GM18519 (cell line): ENCODE results near the gene SUGCT.
"Not testable (repeated sequence)": the region's sequence is repeated elsewhere in the genome, so short reads cannot be mapped to it uniquely, and the experiment has no call there.

Source experiments
- ATAC-seq: cut with Tn5 transposase; IDR thresholded peaks from one replicate; pipeline ENCODE4 v1.9.1; 2021; ENCODE audit warnings: mild to moderate bottlenecking, moderate library complexity; ENCODE audit not compliant: unreplicated experiment, low FRiP score

The SUGCT gene

DNA sequence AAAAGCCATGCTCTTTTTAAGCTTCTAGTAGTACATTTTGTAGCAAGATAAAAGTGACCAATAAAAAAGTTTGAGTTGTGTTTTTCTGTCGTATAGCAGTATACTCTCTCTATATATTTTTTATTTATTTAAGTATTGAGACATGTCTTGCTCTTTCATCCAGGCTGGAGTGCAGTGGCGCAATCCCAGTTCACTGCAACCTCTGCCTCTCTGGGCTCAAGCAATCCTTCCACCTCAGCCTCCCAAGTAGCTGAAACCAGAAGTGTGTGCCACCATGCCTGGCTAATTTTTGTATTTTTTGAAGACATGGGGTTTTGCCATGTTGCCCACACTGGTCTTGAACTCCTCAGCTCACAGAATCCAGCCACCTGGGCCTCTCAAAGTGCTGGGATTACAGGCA, 2.8 kb downstream of the SUGCT start:
- ATAC-seq = no peak

DNA sequence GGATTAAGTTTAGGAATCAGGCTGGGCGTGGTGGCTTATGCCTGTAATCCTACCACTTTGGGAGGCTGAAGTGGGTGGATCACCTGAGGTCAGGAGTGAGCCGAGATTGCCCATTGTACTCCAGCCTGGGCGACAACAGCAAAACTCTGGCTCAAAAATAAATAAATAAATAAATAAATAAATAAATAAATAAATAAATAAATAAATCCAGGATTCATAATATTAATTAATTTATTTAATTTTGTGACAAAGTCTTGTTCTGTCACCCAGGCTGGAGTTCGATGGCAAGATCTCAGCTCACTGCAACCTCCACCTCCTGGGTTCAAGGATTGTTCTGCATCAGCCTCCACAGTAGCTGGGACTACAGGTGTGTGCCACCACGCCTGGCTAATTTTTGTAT, 4.2 kb downstream of the SUGCT start:
- no peak for ATAC-seq

DNA sequence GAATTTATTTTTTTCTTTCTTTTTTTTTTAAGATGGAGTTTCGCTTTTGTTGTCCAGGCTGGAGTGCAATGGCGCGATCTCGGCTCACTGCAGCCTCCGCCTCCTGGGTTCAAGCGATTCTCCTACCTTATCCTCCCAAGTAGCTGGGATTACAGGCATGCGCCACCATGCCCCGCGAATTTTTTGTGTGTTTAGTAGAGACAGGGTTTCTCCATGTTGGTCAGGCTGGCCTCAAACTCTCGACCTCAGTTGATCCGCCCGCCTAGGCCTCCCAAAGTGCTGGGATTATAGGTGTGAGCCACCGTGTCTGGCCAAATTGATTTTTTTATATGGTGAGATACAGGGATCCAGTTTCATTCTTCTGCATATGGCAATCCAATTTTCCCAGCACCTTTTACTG, 5.1 kb downstream of the SUGCT start:
- not testable (repeated sequence) for ATAC-seq

DNA sequence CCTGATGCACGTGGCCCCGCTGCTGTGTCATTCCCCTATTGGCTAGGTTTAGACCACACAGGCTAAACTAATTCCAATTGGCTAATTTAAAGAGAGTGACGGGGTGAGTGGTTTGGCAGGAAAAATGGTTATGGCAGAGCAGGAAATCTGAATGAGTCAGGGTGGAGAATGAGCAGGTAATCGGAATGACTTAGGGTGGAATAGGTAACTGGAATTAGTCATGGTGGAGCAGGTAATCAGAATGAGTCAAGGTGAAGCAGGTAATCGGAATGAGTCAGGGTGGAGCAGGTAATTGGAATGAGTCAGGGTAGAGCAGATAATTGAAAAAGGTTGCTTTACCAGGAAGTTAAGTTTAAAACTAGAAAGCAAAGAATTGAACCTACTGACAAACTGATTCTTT, 7.1 kb downstream of the SUGCT start:
- not testable (repeated sequence) for ATAC-seq

DNA sequence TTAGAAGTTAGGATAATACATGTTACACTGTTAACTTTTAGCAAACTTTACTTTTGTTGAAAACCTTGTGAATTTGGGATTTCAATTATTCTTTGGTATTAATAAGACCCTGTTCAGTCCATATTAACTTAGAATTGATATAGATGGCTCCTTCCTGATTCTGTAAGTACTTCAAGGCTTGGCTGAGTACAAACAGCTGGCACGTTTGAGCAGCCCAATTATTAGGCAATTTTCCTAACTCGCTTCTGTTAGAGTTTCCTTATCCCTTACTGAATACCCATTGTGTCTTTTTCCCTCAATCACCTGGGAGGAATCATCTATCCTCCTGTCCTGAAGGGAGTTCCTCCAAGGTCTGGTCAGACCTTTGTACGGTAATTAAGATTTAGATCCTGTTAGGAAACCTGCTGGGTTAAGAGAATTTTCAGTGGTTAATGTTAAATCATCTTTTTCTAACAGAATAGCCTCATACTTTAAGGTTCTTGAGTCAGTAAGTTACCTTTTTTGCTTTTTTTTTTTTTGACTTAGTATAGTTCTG, 10.9 kb downstream of the SUGCT start:
- not testable (repeated sequence) for ATAC-seq

DNA sequence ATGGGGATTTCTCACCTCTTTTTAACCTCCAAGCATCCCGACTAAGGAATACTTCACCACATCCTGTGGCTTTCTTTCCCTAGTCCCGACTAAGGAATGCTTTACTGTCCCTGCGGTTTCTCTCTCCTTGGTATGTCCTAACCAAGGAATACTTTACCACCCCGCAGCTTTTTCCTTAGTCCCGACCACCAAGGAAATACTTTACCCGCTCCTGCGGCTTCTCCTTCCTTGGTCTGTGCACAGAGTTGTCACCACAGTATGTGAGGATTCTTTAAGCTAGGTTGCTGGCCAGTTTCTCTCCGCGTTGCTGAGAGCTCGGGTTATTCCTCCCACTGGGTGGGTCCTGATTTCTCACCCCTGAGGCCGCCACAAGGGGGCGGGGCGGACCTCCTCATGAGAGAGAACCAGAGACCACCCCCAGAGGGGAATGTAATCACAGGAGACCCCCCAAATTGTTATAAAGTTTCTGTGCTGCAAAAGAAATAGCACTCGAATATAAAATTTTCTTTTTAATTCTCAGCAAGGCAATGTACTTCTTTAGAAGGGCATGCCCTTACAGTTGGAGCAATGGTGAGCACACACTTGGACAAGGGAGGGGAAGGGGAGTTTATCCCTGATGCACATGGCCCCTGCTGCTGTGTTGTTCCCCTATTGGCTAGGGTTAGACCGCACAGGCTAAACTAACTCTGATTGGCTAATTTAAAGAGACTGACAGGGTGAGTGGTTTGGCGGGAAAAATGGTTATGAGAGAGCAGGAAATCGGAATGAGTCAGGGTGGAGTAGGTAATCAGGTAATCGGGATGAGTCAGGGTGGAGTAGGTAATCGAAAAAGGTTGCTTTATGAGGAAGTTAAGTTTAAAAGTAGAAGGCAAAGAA, 12.8 kb downstream of the SUGCT start:
- no peak for ATAC-seq

DNA sequence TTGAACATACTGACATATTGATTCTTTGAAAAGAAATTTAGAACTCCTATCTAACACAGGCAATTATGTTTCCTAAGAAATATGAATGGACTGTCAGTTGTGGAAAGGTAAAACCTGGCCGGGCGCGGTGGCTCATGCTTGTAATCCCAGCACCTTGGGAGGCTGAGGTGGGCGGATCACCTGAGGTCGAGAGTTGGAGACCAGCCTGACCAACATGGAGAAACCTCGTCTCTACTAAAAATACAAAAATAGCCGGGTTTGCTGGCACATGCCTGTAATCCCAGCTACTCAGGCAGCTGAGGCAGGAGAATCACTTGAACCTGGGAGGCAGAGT, 13.4 kb downstream of the SUGCT start:
- ATAC-seq = not testable (repeated sequence)

DNA sequence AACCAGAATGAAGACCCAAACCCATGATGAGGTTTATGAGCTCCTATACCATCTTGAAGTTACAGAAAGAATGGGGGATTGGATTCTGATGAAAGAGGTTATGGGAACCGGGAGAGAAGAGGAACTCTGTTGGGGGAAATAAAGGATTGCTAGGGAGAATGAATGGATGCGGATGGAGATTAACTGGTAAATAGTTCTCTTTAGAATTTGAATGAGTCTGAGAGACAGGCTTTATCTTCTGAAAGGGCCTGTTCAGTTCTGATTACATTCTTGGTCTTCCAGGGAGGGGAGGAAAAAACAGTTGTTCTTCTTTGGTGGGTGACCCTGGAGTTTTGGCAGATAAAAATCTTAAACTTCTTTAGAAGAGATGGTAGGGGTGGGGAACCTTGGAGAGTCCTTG, 13.9 kb downstream of the SUGCT start:
- no peak for ATAC-seq

DNA sequence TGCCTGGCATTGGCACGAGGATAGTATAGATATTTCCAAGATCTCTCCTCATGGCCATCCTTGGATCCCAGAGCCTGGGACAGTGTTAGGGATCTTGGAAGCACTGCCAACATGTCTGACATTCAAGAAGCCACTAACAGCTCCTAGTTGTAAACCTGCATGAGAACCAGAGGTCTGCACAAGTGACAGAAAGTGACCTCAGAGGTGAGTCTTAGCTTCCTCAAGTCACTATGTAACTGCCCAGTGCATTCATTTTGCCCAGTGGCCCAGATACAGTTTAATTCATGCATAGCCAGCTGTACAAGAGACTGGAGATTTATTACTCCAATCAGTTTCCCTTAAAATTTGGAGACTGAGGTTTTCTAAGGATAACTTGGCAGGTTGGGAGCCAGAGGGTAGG, 16.7 kb downstream of the SUGCT start:
- no peak for ATAC-seq

DNA sequence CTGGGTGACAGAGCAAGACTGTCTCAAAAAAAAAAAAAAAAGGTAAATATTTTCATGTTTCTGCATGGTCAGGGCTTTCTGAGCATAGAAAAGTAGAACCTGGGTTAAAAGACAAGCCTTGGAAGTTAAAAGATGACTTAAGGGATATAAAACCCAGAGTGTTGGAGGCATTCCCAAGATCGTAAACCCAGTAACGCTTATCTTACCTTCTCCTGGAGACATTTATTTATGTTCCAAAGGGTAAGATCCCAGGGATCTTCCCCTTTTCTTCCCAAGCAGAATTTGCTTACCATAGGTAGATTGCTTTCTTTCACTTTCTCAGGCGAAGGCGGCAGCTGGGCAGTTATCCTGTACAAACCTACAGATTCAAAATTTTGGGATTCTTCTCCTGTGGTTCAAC, 22.2 kb downstream of the SUGCT start:
- ATAC-seq = no peak

DNA sequence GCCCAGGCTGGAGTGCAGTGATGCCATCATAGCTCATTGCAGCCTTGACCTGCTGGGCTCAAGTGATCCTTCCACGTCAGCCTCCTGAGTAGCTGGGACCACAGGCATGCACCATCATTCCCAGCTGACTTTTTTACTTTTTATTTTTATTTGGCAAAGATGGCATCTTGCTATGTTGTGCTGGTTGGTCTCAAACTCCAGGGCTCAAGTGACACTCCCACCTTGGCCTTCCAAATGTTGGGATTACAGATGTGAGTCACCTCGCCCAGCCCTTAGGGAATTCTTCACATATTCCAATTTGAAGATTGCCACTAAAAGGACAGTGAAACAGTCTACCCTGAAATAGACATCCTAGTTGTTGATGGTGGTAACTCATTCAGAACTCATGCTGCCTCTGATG, 27.7 kb downstream of the SUGCT start:
- ATAC-seq = no peak

DNA sequence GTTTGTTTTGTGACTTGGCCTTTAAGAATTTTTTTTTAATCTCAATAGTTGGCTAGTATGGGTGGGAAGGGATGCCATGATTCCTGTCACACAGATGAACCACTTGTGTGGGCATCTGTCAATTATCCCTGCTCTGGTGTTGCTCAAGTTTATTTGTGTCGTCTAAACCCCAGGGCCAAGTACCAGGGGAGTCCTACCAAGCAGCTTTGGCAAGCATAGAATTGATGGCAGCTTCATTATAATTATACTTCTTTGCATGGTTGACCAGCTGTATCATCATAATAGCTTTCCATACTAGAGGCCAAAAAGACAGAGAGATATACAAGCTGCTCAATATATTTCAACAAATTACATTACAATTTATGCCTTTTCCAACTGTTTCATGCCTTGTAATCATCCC, 30.4 kb downstream of the SUGCT start:
- ATAC-seq = no peak

DNA sequence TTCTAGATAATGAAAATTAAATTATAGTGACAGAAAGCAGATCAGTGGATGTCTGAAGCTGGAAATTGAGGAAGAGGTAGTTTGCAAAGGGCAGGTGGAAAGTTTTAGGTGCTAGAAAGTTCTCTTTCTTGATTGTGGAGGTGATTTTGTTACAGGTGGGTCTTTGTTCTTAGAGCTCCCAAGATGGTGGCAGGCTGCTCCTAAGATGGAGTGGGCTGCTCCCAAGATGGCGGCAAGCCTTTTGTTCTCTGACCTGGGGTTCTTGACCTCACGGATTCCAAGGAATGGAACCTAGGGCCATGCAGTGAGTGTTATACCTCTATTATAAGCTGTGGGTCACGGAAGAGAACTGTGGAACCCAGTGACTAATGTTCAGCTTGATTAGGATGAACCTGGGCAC, 32.5 kb downstream of the SUGCT start:
- ATAC-seq = no peak

DNA sequence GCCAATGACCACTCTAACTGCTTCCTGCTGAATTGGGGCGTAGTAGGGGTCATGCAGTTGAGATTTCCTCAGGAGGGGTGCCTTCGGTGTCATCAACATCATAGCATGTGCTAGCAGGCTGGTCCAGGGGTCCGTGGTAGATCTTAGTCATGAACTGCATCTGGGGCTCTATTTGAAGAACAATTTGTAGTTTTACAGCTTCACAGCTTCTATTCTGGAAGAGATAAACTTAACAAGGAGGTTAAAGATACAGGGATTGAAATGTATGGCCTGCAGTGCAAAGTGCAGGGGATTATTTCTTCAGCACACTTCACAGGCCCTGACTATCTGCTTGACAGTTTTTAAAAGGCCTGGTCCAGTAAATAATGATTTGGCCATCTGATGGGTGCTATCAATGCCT, 33.5 kb downstream of the SUGCT start:
- not testable (repeated sequence) for ATAC-seq

DNA sequence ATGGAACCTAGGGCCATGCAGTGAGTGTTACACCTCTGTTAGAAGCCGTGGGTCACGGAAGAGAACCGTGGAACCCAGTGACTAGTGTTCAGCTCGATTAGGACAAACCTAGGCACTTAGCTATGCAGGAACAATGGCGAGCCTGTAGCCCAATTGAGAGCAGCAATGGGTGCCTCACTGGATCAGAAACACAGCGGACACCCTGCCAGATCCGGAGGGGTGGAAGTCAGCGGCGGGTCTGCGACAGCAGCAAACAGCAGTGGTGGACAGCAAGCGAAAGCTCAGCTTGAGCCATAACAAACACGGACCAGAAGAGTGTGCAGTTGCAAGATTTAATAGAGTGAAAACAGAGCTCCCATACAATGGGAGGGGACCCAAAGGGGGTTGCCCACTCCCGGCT, 38.3 kb downstream of the SUGCT start:
- not testable (repeated sequence) for ATAC-seq

DNA sequence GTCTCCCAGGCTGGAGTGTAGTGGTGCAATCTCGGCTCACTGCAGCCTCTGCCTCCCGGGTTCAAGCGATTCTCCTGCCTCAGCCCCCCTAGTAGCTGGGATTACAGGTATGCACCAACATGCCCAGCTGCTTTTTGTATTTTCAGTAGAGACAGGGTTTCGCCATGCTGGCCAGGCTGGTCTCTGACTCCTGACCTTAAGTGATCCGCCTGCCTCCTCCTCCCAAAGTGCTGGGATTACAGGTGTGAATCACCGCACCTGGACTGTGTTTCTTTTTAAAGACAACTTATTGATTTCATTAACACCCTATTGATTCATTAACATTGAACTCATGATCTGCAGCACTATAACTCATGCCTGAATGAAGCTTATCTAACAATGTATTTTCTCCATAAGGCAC, 40.5 kb downstream of the SUGCT start:
- ATAC-seq = not testable (repeated sequence)

DNA sequence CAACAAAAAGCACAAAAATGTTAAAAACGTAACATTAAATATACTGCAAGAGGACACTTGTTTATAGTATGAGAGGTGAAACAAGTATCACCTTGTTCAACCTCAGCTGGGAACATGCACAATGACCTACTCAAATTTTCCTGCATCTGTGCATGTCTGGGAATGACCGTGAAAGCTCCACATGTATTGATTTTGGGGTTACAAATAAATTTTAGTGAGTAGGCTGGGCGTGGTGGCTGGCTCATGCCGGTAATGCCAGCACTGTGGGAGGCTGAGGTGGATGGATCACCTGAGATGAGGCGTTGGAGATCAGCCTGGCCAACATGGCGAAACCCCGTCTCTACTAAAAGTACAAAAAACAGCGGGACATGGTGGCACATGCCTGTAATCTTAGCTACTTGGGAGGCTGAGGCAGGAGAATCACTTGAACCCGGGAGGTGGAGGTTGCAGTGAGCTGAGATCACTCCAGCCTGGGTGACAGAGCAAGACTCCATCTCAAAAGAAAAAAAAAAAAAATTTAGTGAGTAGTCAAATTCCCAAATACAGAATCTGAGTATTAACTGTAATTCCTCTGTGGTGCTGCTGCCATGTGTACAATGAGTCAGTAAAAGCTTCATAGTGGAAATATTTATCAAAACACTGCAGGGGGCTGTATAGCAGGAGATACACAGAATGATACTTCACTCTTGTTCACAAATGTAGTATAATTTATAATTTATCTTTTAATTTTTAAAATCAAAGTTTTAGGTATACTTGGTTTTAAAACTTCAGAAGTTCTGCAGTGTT, 41.1 kb downstream of the SUGCT start:
- no peak for ATAC-seq

DNA sequence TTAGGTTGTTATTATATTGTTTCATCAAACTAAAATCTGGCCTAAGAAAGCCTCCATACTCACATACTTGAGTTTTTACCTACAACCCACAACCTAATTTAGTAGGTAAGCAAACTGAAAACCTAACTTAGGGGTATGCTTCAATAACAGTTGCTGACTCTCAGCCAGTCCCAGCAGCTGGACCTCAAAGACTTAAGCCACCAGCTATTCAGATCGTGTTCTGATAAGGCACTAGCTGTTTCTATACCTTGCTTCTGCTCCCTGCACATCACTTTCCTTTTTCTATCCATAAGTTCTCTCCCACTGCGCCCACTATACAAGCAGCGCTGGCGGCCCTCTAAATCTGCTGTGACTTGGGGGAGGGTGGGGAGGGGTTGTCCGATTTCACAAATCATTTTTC, 42.3 kb downstream of the SUGCT start:
- no peak for ATAC-seq

DNA sequence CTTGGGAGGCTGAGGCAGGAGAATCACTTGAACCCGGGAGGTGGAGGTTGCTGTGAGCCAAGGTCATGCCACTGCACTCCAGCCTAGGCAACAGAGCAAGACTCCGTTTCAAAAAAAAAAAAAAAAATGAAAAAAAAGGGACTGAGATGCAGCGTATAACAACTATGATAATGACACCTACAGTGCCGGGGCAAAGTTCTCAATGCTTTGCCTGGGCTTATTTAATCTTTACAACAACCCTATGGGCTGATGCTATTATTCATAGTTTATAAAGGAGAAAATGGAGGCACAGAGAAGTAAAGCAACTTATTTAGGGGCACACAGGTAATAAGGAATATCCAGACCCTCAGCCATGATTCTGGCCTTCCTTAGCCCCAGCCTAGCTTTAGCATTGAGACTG, 47.6 kb downstream of the SUGCT start:
- no peak for ATAC-seq

DNA sequence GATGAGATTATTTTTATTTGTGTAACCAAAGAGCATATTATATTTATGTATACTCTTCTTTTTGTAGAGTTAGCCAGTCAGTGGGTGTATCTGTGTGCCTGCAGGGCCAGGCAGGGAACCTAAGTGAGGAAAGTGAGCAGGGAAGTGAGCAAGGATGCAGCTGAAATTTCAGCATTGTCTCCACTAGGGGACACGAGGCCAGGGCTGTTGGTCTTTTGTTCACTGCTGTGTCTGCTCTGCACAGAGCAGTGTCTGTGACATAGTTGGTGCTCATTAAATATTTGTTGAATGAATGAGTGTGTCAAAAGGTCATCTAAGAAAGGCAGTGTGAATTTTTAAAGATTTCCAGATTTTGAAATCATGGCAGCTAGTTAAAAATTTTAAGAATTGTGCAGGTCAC, 51.8 kb downstream of the SUGCT start:
- ATAC-seq = no peak

DNA sequence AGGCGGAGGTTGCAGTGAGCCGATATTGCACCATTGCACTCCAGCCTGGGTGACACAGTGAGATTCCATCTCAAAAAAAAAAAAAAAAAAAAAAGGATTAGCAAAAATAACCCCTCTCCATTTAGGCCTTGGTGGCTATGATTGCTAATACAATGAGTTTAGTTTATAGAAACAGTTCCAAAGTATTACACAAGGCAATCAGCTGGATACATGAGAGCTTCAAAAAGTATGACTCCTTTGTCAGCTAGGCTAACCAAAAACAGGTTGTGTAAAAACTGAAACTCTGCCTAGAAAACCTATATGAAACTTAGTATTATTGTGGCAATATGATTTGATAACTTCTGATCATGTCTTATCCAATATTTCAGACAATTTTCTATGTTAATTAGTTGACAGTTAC, 57.2 kb downstream of the SUGCT start:
- ATAC-seq = no peak

DNA sequence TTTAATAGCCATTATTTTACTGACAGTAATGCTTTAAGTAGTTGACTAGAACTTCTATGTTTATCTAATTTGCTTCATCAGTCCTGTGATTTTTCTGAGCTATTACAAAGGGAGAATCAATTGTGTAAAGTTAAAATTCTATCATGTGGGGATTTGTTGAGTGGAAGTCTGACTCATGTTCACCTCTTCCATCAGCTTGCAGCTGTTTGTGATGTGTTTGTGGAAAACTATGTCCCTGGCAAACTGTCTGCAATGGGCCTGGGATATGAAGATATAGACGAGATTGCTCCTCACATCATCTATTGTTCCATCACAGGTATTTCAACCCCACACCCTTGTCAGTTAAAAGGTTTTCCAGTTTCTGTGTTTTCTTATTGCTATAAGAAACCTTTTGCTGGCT, 59.9 kb downstream of the SUGCT start:
- no peak for ATAC-seq
